ENCODE measurements around the gene PYDC2.

Gene PYDC2

DNA sequence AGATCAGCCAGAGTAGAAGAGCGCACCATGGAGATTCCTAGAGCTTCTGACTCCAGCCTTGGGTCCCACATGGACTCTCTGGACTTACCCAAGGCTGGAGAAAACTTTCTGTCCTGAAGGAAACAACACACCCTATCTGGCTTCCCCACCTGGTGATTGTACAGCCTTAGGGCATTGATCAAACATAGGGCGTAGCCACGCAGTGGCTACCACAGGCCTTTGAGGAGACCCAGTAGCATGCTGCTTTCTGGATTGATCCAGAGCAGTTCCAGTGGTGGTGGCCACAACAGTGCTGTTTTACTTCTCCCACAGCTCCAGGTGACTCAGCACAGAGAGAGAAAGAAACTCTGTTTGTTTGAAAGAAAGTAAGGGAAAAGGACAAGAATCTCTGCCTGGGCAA, 23.5 kb downstream of the PYDC2 start:
- no peak overlapping the region for H2AFZ ChIP-seq (ENCODE audit: low read length)
- TF ChIP-seq EZH2phosphoT487 (IDR thresholded peaks at IDR 0.05; ENCODE audit: low read length) = no peak
- TF ChIP-seq, protein P1, sequence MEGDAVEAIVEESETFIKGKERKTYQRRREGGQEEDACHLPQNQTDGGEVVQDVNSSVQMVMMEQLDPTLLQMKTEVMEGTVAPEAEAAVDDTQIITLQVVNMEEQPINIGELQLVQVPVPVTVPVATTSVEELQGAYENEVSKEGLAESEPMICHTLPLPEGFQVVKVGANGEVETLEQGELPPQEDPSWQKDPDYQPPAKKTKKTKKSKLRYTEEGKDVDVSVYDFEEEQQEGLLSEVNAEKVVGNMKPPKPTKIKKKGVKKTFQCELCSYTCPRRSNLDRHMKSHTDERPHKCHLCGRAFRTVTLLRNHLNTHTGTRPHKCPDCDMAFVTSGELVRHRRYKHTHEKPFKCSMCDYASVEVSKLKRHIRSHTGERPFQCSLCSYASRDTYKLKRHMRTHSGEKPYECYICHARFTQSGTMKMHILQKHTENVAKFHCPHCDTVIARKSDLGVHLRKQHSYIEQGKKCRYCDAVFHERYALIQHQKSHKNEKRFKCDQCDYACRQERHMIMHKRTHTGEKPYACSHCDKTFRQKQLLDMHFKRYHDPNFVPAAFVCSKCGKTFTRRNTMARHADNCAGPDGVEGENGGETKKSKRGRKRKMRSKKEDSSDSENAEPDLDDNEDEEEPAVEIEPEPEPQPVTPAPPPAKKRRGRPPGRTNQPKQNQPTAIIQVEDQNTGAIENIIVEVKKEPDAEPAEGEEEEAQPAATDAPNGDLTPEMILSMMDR (IDR thresholded peaks at IDR 0.05; ENCODE audit: low read length) = no peak
- TF ChIP-seq EZH2 (optimal IDR thresholded peaks at IDR 0.05; ENCODE audit: low read depth, low read length) = no peak

DNA sequence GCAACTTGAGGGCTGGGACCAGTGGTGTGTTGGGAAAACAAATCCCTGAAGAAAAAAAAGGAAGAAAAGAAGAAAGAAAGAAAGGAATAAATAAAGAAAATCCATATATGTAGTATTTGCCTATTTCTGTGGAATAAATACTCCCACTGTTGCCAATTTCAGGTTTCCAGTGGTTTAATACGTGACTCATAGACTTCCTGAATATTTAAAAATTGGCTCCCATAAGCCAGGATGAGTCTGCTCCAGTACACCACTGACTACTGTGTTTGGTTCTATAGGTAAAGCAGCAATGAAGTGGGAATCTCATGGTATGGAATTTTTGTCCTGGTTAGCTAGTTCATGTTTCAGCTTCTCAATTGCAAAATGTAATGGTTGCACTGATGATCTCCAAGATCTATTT, 31.6 kb downstream of the PYDC2 start:
- DNase-seq = no peak
- no peak overlapping the region for H3K4me2 ChIP-seq (ENCODE audit: low read depth, low read length)
- no peak overlapping the region for H2AFZ ChIP-seq (ENCODE audit: low read length)
- H3K9me3 ChIP-seq (replicated peaks; ENCODE audit: insufficient read depth, low read length) = no peaks in the 10 kb centered on the region
- H3K79me2 ChIP-seq (ENCODE audit: low read length) = no peaks in the 10 kb centered on the region
- no peak overlapping the region for H3K9ac ChIP-seq (ENCODE audit: low read length)
- H3K9me2 ChIP-seq (replicated peaks; ENCODE audit: insufficient read depth, low read length) = no peaks in the 10 kb centered on the region
- H3K4me1 ChIP-seq (ENCODE audit: low read length) = no peaks in the 10 kb centered on the region
- H3K4me3 ChIP-seq (ENCODE audit: low read length) = no peak overlapping the region
- no peak overlapping the region for H3K27ac ChIP-seq (ENCODE audit: low read length)
- H3K36me3 ChIP-seq (replicated peaks; ENCODE audit: insufficient read depth, low read length) = no peaks in the 10 kb centered on the region
- no peaks in the 10 kb centered on the region for H3K27me3 ChIP-seq (replicated peaks; ENCODE audit: insufficient read depth, low read length)
- no peak for TF ChIP-seq EZH2 (optimal IDR thresholded peaks at IDR 0.05; ENCODE audit: low read depth, low read length)
- TF ChIP-seq, protein P1 (IDR thresholded peaks at IDR 0.05; ENCODE audit: low read length) = no peak
- no peak for TF ChIP-seq EZH2phosphoT487 (IDR thresholded peaks at IDR 0.05; ENCODE audit: low read length)
- H4K20me1 ChIP-seq (ENCODE audit: insufficient read depth, low read length) = no peaks in the 10 kb centered on the region
- no peaks in the 10 kb centered on the region for H3F3A ChIP-seq (ENCODE audit: insufficient read depth, low read length)

More for the DNA sequence above, 23.5 kb downstream of the PYDC2 start:
- Histone ChIP-seq H3K4me3 (ENCODE audit: low read length) (no peak overlapping the region), H3K36me3 (replicated peaks; ENCODE audit: insufficient read depth, low read length) (no peaks in the 10 kb centered on the region), H3K9me3 (replicated peaks; ENCODE audit: insufficient read depth, low read length) (no peaks in the 10 kb centered on the region), H3K4me2 (ENCODE audit: low read depth, low read length) (no peak overlapping the region), H4K20me1 (ENCODE audit: insufficient read depth, low read length) (no peaks in the 10 kb centered on the region), H3F3A (ENCODE audit: insufficient read depth, low read length) (no peaks in the 10 kb centered on the region), H3K4me1 (ENCODE audit: low read length) (no peaks in the 10 kb centered on the region), H3K27me3 (replicated peaks; ENCODE audit: insufficient read depth, low read length) (no peaks in the 10 kb centered on the region), H3K9ac (ENCODE audit: low read length) (no peak overlapping the region), H3K9me2 (replicated peaks; ENCODE audit: insufficient read depth, low read length) (0 out of 2 replicates have a peak, but pooled peaks cover 3% of the 10 kb centered on the region), H3K27ac (ENCODE audit: low read length) (no peak overlapping the region), H3K79me2 (ENCODE audit: low read length) (no peaks in the 10 kb centered on the region)
- DNase-seq = no peak

DNA sequence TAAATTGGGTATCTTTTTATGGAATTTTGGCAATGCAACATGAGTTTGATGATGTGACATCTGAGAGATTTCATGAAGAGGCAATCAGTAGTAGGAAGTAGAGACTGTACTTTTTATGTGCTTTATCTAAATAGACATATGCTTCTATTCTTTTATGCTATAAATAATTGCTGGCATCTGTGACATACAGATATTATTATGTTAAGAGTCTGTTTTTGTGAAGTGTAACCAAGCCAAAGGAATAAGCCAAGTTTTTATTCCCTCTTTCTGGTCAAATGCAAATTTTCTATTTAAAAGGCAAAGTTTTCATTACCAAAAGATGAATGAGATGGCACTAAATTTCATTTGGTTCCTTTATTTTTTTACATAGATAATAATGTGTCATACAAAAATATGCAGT, 32.4 kb downstream of the PYDC2 start:
- no peak overlapping the region for H2AFZ ChIP-seq (ENCODE audit: low read length)
- no peak overlapping the region for H3K4me3 ChIP-seq (ENCODE audit: low read length)
- no peaks in the 10 kb centered on the region for H3K9me3 ChIP-seq (replicated peaks; ENCODE audit: insufficient read depth, low read length)
- no peaks in the 10 kb centered on the region for H3K79me2 ChIP-seq (ENCODE audit: low read length)
- H3K36me3 ChIP-seq (replicated peaks; ENCODE audit: insufficient read depth, low read length) = no peaks in the 10 kb centered on the region
- no peaks in the 10 kb centered on the region for H3K9me2 ChIP-seq (replicated peaks; ENCODE audit: insufficient read depth, low read length)
- no peak overlapping the region for H3K27ac ChIP-seq (ENCODE audit: low read length)
- no peaks in the 10 kb centered on the region for H3K4me1 ChIP-seq (ENCODE audit: low read length)
- DNase-seq = no peak
- H3K4me2 ChIP-seq (ENCODE audit: low read depth, low read length) = no peak overlapping the region
- no peak for TF ChIP-seq EZH2 (optimal IDR thresholded peaks at IDR 0.05; ENCODE audit: low read depth, low read length)
- TF ChIP-seq, protein P1 (IDR thresholded peaks at IDR 0.05; ENCODE audit: low read length) = no peak
- TF ChIP-seq EZH2phosphoT487 (IDR thresholded peaks at IDR 0.05; ENCODE audit: low read length) = no peak
- no peaks in the 10 kb centered on the region for H4K20me1 ChIP-seq (ENCODE audit: insufficient read depth, low read length)
- no peaks in the 10 kb centered on the region for H3K27me3 ChIP-seq (replicated peaks; ENCODE audit: insufficient read depth, low read length)
- no peaks in the 10 kb centered on the region for H3F3A ChIP-seq (ENCODE audit: insufficient read depth, low read length)
- no peak overlapping the region for H3K9ac ChIP-seq (ENCODE audit: low read length)

Measured in MM.1S (cell line).